ENCODE data around the gene FAM186B. TPM values are rescaled to one million over a fixed set of nuclear protein-coding genes. Genes with fewer than 3 reads are reported as not detected.

The FAM186B gene
- polyA plus RNA-seq, 1 of the 3 experiments (the other 2 are of a cell fraction) = 0.16 TPM

- 0 out of 2 replicates have a peak, but pooled peaks have one; percentile 19 for TF ChIP-seq REST (IDR thresholded peaks at IDR 0.05; ENCODE audit: low read depth, low read length)
- TF ChIP-seq RFX5 (IDR thresholded peaks at IDR 0.05; ENCODE audit: low read length) = no peak
- TF ChIP-seq, protein P1, sequence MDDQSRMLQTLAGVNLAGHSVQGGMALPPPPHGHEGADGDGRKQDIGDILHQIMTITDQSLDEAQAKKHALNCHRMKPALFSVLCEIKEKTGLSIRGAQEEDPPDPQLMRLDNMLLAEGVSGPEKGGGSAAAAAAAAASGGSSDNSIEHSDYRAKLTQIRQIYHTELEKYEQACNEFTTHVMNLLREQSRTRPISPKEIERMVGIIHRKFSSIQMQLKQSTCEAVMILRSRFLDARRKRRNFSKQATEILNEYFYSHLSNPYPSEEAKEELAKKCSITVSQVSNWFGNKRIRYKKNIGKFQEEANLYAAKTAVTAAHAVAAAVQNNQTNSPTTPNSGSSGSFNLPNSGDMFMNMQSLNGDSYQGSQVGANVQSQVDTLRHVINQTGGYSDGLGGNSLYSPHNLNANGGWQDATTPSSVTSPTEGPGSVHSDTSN (IDR thresholded peaks at IDR 0.05) = no peak
- TF ChIP-seq, protein P2, sequence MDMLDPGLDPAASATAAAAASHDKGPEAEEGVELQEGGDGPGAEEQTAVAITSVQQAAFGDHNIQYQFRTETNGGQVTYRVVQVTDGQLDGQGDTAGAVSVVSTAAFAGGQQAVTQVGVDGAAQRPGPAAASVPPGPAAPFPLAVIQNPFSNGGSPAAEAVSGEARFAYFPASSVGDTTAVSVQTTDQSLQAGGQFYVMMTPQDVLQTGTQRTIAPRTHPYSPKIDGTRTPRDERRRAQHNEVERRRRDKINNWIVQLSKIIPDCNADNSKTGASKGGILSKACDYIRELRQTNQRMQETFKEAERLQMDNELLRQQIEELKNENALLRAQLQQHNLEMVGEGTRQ (IDR thresholded peaks at IDR 0.05; ENCODE audit: borderline replicate concordance, low read depth, low read length) = no peak
- no peak for TF ChIP-seq FOXJ3 (CRISPR knock-in tag; IDR thresholded peaks at IDR 0.05)
- no peak for TF ChIP-seq EZH2phosphoT487 (IDR thresholded peaks at IDR 0.05; ENCODE audit: borderline replicate concordance, low read depth)
- TF ChIP-seq ELF1 (IDR thresholded peaks at IDR 0.05) = peak; percentile 96
- no peak for TF ChIP-seq RXRA (IDR thresholded peaks at IDR 0.05; ENCODE audit: borderline replicate concordance, low read depth)
- peak; percentile 3; the same call in 1 of the 2 replicates for TF ChIP-seq RCOR1 (IDR thresholded peaks at IDR 0.05; ENCODE audit: low read length)
- TF ChIP-seq, protein P3, sequence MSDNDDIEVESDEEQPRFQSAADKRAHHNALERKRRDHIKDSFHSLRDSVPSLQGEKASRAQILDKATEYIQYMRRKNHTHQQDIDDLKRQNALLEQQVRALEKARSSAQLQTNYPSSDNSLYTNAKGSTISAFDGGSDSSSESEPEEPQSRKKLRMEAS (IDR thresholded peaks at IDR 0.05; ENCODE audit: low read depth) = peak; percentile 96
- no peak for TF ChIP-seq MEF2A (IDR thresholded peaks at IDR 0.05; ENCODE audit: borderline replicate concordance, low read depth)
- TF ChIP-seq, protein P4, sequence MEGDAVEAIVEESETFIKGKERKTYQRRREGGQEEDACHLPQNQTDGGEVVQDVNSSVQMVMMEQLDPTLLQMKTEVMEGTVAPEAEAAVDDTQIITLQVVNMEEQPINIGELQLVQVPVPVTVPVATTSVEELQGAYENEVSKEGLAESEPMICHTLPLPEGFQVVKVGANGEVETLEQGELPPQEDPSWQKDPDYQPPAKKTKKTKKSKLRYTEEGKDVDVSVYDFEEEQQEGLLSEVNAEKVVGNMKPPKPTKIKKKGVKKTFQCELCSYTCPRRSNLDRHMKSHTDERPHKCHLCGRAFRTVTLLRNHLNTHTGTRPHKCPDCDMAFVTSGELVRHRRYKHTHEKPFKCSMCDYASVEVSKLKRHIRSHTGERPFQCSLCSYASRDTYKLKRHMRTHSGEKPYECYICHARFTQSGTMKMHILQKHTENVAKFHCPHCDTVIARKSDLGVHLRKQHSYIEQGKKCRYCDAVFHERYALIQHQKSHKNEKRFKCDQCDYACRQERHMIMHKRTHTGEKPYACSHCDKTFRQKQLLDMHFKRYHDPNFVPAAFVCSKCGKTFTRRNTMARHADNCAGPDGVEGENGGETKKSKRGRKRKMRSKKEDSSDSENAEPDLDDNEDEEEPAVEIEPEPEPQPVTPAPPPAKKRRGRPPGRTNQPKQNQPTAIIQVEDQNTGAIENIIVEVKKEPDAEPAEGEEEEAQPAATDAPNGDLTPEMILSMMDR (IDR thresholded peaks at IDR 0.05) = no peak
- TF ChIP-seq POLR2AphosphoS5 (IDR thresholded peaks at IDR 0.05; ENCODE audit: low read depth, low read length) = peak; percentile 98
- no peak for TF ChIP-seq YY1 (IDR thresholded peaks at IDR 0.05; ENCODE audit: low read depth)
- TF ChIP-seq JUND (IDR thresholded peaks at IDR 0.05) = no peak
- TF ChIP-seq RAD21 (IDR thresholded peaks at IDR 0.05; ENCODE audit: low read length) = no peak
- TF ChIP-seq EP300 (IDR thresholded peaks at IDR 0.05; ENCODE audit: borderline replicate concordance in 1 of 2, low read depth in 1 of 2, low read length in 1 of 2) = no peak
These were observed 37.6 kb downstream of the FAM186B start, which contains the start of gene MCRS1 (continued) for GRCh38 chr12:49567611-49568441.
